ES-I3 (cell line): ENCODE measurements around the gene MYO10.
"Not testable (repeated sequence)": the region's sequence is repeated elsewhere in the genome, so short reads cannot be mapped to it uniquely, and the experiment has no call there.

Source experiments
- H3K36me3 ChIP-seq: 2 replicates; pipeline ENCODE4 v1.6.1; 2013; ENCODE audit warnings: mild to moderate bottlenecking, low read length, control low read depth, moderate library complexity; ENCODE audit not compliant: insufficient read depth
- H3K4me1 ChIP-seq: 2 replicates; pipeline ENCODE4 v1.6.1; 2013; ENCODE audit warnings: mild to moderate bottlenecking, control low read depth, low read length; ENCODE audit not compliant: insufficient read depth
- H3K9ac ChIP-seq: 2 replicates; pipeline ENCODE4 v1.6.1; 2013; ENCODE audit warnings: low read depth, mild to moderate bottlenecking, low read length, moderate library complexity
- H3K9me3 ChIP-seq: 2 replicates; pipeline ENCODE4 v1.6.1; 2013; ENCODE audit warnings: mild to moderate bottlenecking, low read length, moderate library complexity; ENCODE audit not compliant: control insufficient read depth, insufficient read depth

MYO10 gene

GRCh38 chr5:16936150-16936988 lies at the start of gene MYO10:
Gene MYO10, minus strand, starts transcription at chr5:16936288. Its CDS starts 480 bp downstream, at chr5:16935808.
- peak within 1 kb of the TSS; percentile 92 for H3K9ac ChIP-seq
- no peaks in the 10 kb centered on the region for H3K36me3 ChIP-seq
- no peaks in the 10 kb centered on the region for H3K9me3 ChIP-seq
- H3K4me1 ChIP-seq, result peaks cover 21% of the 10 kb centered on the region

DNA sequence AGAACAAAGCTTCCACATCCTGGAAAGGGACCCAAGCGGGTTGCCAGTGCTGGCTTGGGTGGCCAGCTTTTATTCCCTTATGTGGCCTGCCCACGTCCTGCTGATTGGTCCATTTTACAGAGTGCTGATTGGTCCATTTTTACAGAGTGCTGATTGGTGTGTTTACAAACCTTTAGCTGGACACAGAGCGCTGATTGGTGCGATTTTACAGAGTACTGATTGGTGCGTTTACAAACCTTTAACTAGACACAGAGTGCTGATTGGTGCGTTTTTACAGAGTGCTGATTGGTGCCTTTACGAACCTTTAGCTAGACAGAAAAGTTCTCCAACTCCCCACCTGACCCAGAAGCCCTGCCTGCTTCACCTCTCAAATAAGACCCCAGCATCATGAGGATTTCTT lies 49.2 kb upstream of the MYO10 start:
- not testable (repeated sequence) for H3K9ac ChIP-seq, H3K9me3 ChIP-seq, H3K36me3 ChIP-seq, H3K4me1 ChIP-seq

DNA sequence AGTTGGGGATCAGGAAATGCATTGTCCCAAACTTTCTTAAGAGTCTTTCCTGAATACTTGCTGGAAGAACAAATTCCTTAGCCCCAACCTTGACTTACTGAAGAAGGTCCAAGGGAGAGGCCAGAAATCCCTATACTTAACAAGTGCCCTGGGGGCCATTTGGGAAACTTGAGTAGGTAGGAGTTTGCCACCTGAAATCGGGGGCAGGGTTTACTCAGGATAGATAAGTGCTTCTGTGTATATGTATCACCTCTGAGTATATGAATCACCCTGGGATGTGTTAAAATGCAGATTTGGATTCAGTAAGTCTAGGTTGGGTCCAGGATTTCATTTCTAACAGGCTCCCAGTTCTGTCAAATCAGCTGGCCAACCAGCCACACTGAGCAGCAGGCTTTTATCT lies 47.9 kb upstream of the MYO10 start:
- Histone ChIP-seq H3K36me3 (no peaks in the 10 kb centered on the region), H3K9ac (no peak overlapping the region), H3K4me1 (no peaks in the 10 kb centered on the region), H3K9me3 (no peaks in the 10 kb centered on the region)

GRCh38 chr5:16983022-16983639 lies 47.0 kb upstream of the MYO10 start:
- no peaks in the 10 kb centered on the region for H3K36me3 ChIP-seq
- H3K4me1 ChIP-seq, result no peaks in the 10 kb centered on the region
- no peaks in the 10 kb centered on the region for H3K9me3 ChIP-seq
- no peak overlapping the region for H3K9ac ChIP-seq

DNA sequence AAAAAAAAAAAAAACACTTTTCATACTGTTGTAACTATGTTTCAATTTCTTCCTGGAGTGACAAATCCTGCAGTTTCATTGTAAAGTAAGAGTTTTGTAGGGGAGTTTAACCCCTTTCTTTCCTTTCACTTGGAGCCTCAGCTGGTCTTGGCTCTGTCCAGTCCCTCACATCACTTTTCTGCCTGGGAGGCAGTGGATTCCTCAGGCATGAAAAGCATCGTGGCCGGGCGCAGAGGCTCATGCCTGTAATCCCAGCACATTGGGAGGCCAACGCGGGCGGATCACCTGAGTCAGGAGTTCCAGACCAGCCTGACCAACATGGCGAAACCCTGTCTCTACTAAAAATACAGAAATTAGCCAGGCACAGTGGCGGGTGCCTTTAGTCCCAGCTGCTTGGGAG lies 45.6 kb upstream of the MYO10 start:
- H3K9me3 ChIP-seq, result no peaks in the 10 kb centered on the region
- H3K9ac ChIP-seq, result no peak overlapping the region
- no peaks in the 10 kb centered on the region for H3K4me1 ChIP-seq
- H3K36me3 ChIP-seq, result no peaks in the 10 kb centered on the region

DNA sequence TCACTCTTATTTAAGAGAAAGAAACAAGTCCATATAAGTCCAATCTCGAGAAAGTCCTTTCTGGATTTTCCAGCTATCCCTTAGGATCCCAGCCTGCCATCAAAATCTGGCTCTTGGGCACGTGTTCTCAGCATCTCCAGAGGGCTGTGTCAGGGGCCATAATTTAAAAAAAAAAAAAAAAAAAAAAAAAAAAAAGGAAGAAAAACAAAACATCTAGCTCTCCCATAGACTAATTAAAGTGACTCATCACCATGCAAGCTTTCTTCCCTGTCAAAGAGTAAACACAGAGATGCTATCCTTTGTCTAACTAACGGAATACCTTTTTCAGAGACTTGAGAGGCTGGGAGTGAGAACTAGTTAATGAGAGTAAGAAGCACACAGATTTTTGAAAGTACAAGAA lies 44.9 kb upstream of the MYO10 start:
- H3K9ac ChIP-seq, result no peak overlapping the region
- H3K9me3 ChIP-seq, result no peaks in the 10 kb centered on the region
- H3K4me1 ChIP-seq, result no peaks in the 10 kb centered on the region
- no peaks in the 10 kb centered on the region for H3K36me3 ChIP-seq

- Histone ChIP-seq H3K9me3 (no peaks in the 10 kb centered on the region), H3K36me3 (no peaks in the 10 kb centered on the region), H3K4me1 (no peaks in the 10 kb centered on the region), H3K9ac (no peak overlapping the region)
Measured at GRCh38 chr5:16978296-16978695, 42.2 kb upstream of the MYO10 start.

GRCh38 chr5:16976625-16977008 lies 40.5 kb upstream of the MYO10 start:
- no peaks in the 10 kb centered on the region for H3K36me3 ChIP-seq
- no peak overlapping the region for H3K9ac ChIP-seq
- H3K4me1 ChIP-seq, result no peaks in the 10 kb centered on the region
- H3K9me3 ChIP-seq, result no peaks in the 10 kb centered on the region

DNA sequence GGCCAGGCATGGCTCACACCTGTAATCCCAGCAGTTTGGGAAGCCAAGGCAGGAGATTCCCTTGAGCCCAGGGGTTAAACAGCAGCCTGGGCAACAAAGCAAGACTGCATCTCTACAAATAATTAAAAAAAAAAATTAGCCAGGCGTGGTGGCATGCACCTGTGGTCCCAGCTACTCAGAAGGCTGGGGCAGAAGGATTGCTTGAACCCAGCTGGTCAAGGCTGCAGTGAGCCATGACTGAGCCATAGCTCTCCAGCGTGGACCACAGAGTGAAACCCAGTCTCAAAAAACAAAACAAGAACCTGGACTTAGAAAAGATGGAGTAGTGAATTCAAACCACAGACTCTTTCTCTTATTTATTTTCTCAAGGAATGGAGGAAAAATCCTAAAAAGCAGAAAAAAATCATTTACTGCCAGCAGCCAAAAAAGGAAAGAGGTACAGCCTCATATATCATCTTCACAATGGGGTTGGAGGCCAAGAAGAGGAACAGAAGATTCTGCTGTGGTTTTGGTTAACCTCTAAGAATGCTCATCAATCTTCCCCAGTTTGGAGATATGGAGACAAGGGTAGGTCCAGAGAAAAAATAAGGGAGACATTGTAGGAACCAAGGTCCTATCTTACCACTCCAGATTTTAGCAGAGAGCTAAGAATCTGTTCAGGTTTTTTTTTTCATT lies 40.0 kb upstream of the MYO10 start:
- Histone ChIP-seq H3K4me1 (no peaks in the 10 kb centered on the region), H3K9ac (no peak overlapping the region), H3K36me3 (no peaks in the 10 kb centered on the region), H3K9me3 (no peaks in the 10 kb centered on the region)

DNA sequence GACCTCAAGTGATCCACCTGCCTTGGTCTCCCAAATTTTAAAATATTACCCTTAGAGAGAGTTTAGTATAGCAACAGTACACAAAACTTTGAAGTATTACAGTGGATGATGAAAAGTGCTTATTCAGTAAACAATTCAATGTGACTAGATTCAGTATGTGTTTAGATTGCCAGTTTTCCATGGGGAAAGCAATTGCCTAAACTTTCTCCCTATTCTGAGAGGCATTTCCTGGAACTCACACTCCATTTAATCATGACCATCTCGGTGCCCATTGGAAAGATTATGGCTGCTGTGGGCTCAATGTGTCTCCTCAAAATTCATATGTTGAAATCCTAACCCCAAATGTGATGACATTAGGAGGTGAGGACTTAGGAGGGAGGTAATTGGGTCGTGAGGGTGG lies 38.9 kb upstream of the MYO10 start:
- H3K36me3 ChIP-seq, result no peaks in the 10 kb centered on the region
- H3K9ac ChIP-seq, result no peak overlapping the region
- no peaks in the 10 kb centered on the region for H3K9me3 ChIP-seq
- 0 out of 2 replicates have a peak, but pooled peaks cover 4% of the 10 kb centered on the region for H3K4me1 ChIP-seq

GRCh38 chr5:16970826-16971225 lies 34.7 kb upstream of the MYO10 start:
- H3K9ac ChIP-seq, result no peak overlapping the region
- 0 out of 2 replicates have a peak, but pooled peaks cover 4% of the 10 kb centered on the region for H3K4me1 ChIP-seq
- H3K9me3 ChIP-seq, result no peaks in the 10 kb centered on the region
- H3K36me3 ChIP-seq, result no peaks in the 10 kb centered on the region

- Histone ChIP-seq H3K4me1 (0 out of 2 replicates have a peak, but pooled peaks cover 4% of the 10 kb centered on the region), H3K9ac (no peak overlapping the region)
Measured at GRCh38 chr5:16970260-16970659, 34.2 kb upstream of the MYO10 start.

GRCh38 chr5:16965581-16965980 lies 29.5 kb upstream of the MYO10 start:
- H3K4me1 ChIP-seq, result 0 out of 2 replicates have a peak, but pooled peaks cover 4% of the 10 kb centered on the region
- H3K9me3 ChIP-seq, result no peaks in the 10 kb centered on the region
- no peaks in the 10 kb centered on the region for H3K36me3 ChIP-seq
- H3K9ac ChIP-seq, result no peak overlapping the region

More at GRCh38 chr5:16970260-16970659, 34.2 kb upstream of the MYO10 start:
- no peaks in the 10 kb centered on the region for H3K9me3 ChIP-seq
- no peaks in the 10 kb centered on the region for H3K36me3 ChIP-seq

- H3K9ac ChIP-seq, result no peak overlapping the region
- no peaks in the 10 kb centered on the region for H3K9me3 ChIP-seq
- H3K4me1 ChIP-seq, result no peaks in the 10 kb centered on the region
- no peaks in the 10 kb centered on the region for H3K36me3 ChIP-seq
Measured at GRCh38 chr5:16963821-16964220, 27.7 kb upstream of the MYO10 start.

- no peaks in the 10 kb centered on the region for H3K9me3 ChIP-seq
- H3K9ac ChIP-seq, result no peak overlapping the region
- no peaks in the 10 kb centered on the region for H3K36me3 ChIP-seq
- H3K4me1 ChIP-seq, result no peaks in the 10 kb centered on the region
Measured at GRCh38 chr5:16961131-16961530, 25.0 kb upstream of the MYO10 start.
